ENCODE data around the gene SFMBT2.

GRCh38 chr10:7409045-7409731 is 1.6 kb downstream of the SFMBT2 start:
- TF ChIP-seq, protein P1, sequence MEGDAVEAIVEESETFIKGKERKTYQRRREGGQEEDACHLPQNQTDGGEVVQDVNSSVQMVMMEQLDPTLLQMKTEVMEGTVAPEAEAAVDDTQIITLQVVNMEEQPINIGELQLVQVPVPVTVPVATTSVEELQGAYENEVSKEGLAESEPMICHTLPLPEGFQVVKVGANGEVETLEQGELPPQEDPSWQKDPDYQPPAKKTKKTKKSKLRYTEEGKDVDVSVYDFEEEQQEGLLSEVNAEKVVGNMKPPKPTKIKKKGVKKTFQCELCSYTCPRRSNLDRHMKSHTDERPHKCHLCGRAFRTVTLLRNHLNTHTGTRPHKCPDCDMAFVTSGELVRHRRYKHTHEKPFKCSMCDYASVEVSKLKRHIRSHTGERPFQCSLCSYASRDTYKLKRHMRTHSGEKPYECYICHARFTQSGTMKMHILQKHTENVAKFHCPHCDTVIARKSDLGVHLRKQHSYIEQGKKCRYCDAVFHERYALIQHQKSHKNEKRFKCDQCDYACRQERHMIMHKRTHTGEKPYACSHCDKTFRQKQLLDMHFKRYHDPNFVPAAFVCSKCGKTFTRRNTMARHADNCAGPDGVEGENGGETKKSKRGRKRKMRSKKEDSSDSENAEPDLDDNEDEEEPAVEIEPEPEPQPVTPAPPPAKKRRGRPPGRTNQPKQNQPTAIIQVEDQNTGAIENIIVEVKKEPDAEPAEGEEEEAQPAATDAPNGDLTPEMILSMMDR (IDR thresholded peaks at IDR 0.05; ENCODE audit: low read depth, low read length) = no peak
- TF ChIP-seq EZH2phosphoT487 (IDR thresholded peaks at IDR 0.05; ENCODE audit: low read depth) = no peak
